Muscle of leg (tissue), 11 donors: ENCODE data around the gene SPATA13. TPM values are rescaled to one million over a fixed set of nuclear protein-coding genes. Genes with fewer than 3 reads are reported as not detected.

Source experiments
- DNase-seq: peaks from one replicate; pipeline ENCODE4 v3.0.0; 2013
- H3K27ac ChIP-seq: one replicate; pipeline ENCODE4 v1.5.1; 2013; ENCODE audit warnings: mild to moderate bottlenecking, low read length, control low read depth
- H3K27me3 ChIP-seq: one replicate; pipeline ENCODE4 v1.6.1; 2013; ENCODE audit warnings: low read length; ENCODE audit not compliant: control insufficient read depth, insufficient read depth
- H3K36me3 ChIP-seq: one replicate; pipeline ENCODE4 v1.6.1; 2013; ENCODE audit warnings: low read length; ENCODE audit not compliant: control insufficient read depth, insufficient read depth
- H3K4me1 ChIP-seq: one replicate; pipeline ENCODE4 v1.6.1; 2013; ENCODE audit warnings: low read length; ENCODE audit not compliant: control insufficient read depth, insufficient read depth
- H3K4me3 ChIP-seq: one replicate; pipeline ENCODE4 v1.5.1; 2013; ENCODE audit warnings: low read length, control low read depth
- H3K9me3 ChIP-seq: replicated peaks from 2 replicates; pipeline ENCODE4 v1.6.1; 2013; ENCODE audit warnings: low read depth, low read length; ENCODE audit not compliant: control insufficient read depth
- WGBS: methylation state at CpG from one replicate; pipeline ENCODE4 v1.1.5; 2013; ENCODE audit warnings: missing lambda C conversion rate; ENCODE audit not compliant: insufficient coverage; 5-methylcytosine and 5-hydroxymethylcytosine counted together
- polyA plus RNA-seq, 8 donors: library from polyadenylated mRNA; unstranded; fragments of 120-200 nt; gene quantifications; one replicate each; pipeline versions ENCODE4 v1.2.1 to v1.2.3, GENCODE V29; 2013; ENCODE audit warnings: inconsistent platforms in 1 of 8, low replicate concordance in 1 of 8; ENCODE audit not compliant: insufficient read length in 8 of 8, insufficient read depth in 1 of 8
- total RNA-seq: library from RNA; stranded (reverse); fragments of 120-200 nt; gene quantifications from one replicate; pipeline ENCODE4 v1.2.4, GENCODE V29; 2013

SPATA13 gene
- total and polyA plus RNA-seq, 9 donors, result 2.7 to 4.5 (median 3.3) TPM

GRCh38 chr13:24149246-24150032 lies 11.1 kb upstream of the SPATA13 start:
- Histone ChIP-seq H3K9me3 (no peaks in the 10 kb centered on the region), H3K4me3 (no peak overlapping the region), H3K36me3 (no peaks in the 10 kb centered on the region), H3K27me3 (no peaks in the 10 kb centered on the region), H3K27ac (no peak overlapping the region), H3K4me1 (no peaks in the 10 kb centered on the region)
- WGBS, result 78% methylated on average over 13 of the region's 14 CpGs
- DNase-seq, result no peak

DNA sequence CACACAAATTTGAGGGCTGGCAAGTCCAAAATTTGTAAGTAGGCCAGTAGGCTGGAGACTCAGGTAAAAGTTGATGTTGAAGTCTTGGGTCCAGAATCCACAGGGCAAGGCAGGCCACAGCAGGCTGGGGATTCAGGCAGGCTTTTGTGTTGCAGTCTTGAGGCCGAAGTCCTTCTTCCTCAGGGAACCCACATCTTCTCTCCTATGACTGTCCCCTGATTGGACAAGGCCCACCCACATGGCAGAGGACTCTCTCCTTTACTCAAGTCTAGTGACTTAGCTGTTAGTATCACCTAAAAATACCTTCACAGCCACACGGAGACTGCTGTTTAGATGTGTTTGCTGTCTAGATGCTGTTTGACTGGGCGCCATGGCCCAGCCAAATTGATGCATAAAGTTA lies 9.9 kb upstream of the SPATA13 start:
- WGBS, result 58% methylated on average over 2 of the region's 3 CpGs
- no peaks in the 10 kb centered on the region for H3K4me1 ChIP-seq
- no peak for DNase-seq
- no peak overlapping the region for H3K27ac ChIP-seq
- H3K4me3 ChIP-seq, result no peak overlapping the region
- H3K36me3 ChIP-seq, result no peaks in the 10 kb centered on the region
- no peaks in the 10 kb centered on the region for H3K9me3 ChIP-seq
- no peaks in the 10 kb centered on the region for H3K27me3 ChIP-seq

GRCh38 chr13:24151864-24152263 lies 8.7 kb upstream of the SPATA13 start:
- no peaks in the 10 kb centered on the region for H3K4me1 ChIP-seq
- H3K9me3 ChIP-seq, result no peaks in the 10 kb centered on the region
- H3K36me3 ChIP-seq, result no peaks in the 10 kb centered on the region
- H3K27me3 ChIP-seq, result no peaks in the 10 kb centered on the region
- 100% methylated on average over 1 of the region's 2 CpGs for WGBS
- no peak overlapping the region for H3K4me3 ChIP-seq
- H3K27ac ChIP-seq, result no peak overlapping the region
- DNase-seq, result no peak

- Histone ChIP-seq H3K4me3 (no peak overlapping the region), H3K36me3 (no peaks in the 10 kb centered on the region), H3K4me1 (no peaks in the 10 kb centered on the region), H3K27ac (no peak overlapping the region), H3K27me3 (no peaks in the 10 kb centered on the region), H3K9me3 (no peaks in the 10 kb centered on the region)
- WGBS, result 95% methylated on average over 2 of the region's 11 CpGs
- DNase-seq, result no peak
Observed at GRCh38 chr13:24152292-24153214, 8.0 kb upstream of the SPATA13 start.

- WGBS, result no CpG with 5 or more reads among the region's 3 CpGs
- H3K27ac ChIP-seq, result no peak overlapping the region
- no peak overlapping the region for H3K4me3 ChIP-seq
- no peak for DNase-seq
- no peaks in the 10 kb centered on the region for H3K36me3 ChIP-seq
- H3K9me3 ChIP-seq, result no peaks in the 10 kb centered on the region
- no peaks in the 10 kb centered on the region for H3K27me3 ChIP-seq
- no peaks in the 10 kb centered on the region for H3K4me1 ChIP-seq
Observed at GRCh38 chr13:24153347-24153746, 7.2 kb upstream of the SPATA13 start.

GRCh38 chr13:24153979-24154701 lies 6.4 kb upstream of the SPATA13 start:
- H3K36me3 ChIP-seq, result no peaks in the 10 kb centered on the region
- H3K4me3 ChIP-seq, result no peak overlapping the region
- no peaks in the 10 kb centered on the region for H3K9me3 ChIP-seq
- no peak overlapping the region for H3K27ac ChIP-seq
- WGBS, result no CpG with 5 or more reads among the region's 5 CpGs
- no peaks in the 10 kb centered on the region for H3K4me1 ChIP-seq
- DNase-seq, result no peak
- H3K27me3 ChIP-seq, result no peaks in the 10 kb centered on the region

DNA sequence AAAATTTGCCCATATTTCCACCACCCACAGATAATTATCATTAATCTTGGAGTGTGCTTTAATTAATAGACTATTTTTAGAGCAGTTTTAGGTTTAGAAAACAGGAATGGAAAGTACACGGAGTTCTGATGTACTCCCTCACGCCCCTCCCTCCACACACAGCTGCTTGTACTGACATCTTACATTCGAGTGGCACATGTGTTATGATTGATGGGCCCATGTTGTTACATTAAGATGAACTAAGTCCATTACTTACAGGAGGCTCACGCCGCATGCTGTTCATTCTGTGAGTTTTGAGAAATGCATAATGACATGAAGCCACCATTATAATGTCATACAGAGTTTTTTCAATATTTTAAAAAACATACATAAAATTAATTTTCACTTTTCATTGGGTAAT lies 1.2 kb upstream of the SPATA13 start:
- no CpG with 5 or more reads among the region's 5 CpGs for WGBS
- Histone ChIP-seq H3K27ac (no peak overlapping the region), H3K4me3 (no peak overlapping the region), H3K4me1 (peaks cover 15% of the 10 kb centered on the region), H3K9me3 (no peaks in the 10 kb centered on the region), H3K36me3 (no peaks in the 10 kb centered on the region), H3K27me3 (peaks cover 13% of the 10 kb centered on the region)
- DNase-seq, result peak; percentile 30

- 0% methylated on average over 39 of the region's 43 CpGs for WGBS
- H3K27me3 ChIP-seq, result peaks cover 13% of the 10 kb centered on the region
- H3K4me1 ChIP-seq, result peaks cover 15% of the 10 kb centered on the region
- no peak overlapping the region for H3K27ac ChIP-seq
- peak overlapping the region; percentile 79 for H3K4me3 ChIP-seq
- peaks cover under 1% of the 10 kb centered on the region for H3K36me3 ChIP-seq
- peak; percentile 23 for DNase-seq
- H3K9me3 ChIP-seq, result no peaks in the 10 kb centered on the region
Observed at GRCh38 chr13:24161010-24161775, 673 bp downstream of the SPATA13 start.

- Histone ChIP-seq H3K9me3 (no peaks in the 10 kb centered on the region), H3K27me3 (peaks cover 13% of the 10 kb centered on the region), H3K4me3 (no peak overlapping the region), H3K4me1 (peaks cover 15% of the 10 kb centered on the region), H3K36me3 (peaks cover 3% of the 10 kb centered on the region), H3K27ac (no peak overlapping the region)
- no peak for DNase-seq
- 60% methylated on average over 12 of the region's 12 CpGs for WGBS
Observed at GRCh38 chr13:24161980-24162525, 1.5 kb downstream of the SPATA13 start.
